HT1080 (cell line): Measurements from ENCODE around the gene CRHR1. TPM values are rescaled to one million over a fixed set of nuclear protein-coding genes. Genes with fewer than 3 reads are reported as not detected.
A peak's percentile ranks its signal among the peaks of the same experiment; 100 is the strongest.
"Not testable (repeated sequence)": the region's sequence is repeated elsewhere in the genome, so short reads cannot be mapped to it uniquely, and the experiment has no call there.

Experiments used
- DNase-seq: peaks from one replicate; pipeline ENCODE4 v3.0.0-alpha.2; 2015; ENCODE audit warnings: low read depth
- total RNA-seq: library from RNA; depleted of rRNA; stranded (reverse); fragments of >200 nt; shearing (Covaris generic); gene quantifications from 2 replicates; pipeline ENCODE4 v1.2.3, GENCODE V29; 2014; rRNA removed

CRHR1 gene
- total RNA-seq, 1 experiment from 2014 or later = not detected

- not testable (repeated sequence) for DNase-seq
Measured at GRCh38 chr17:45862127-45862526, 78.0 kb downstream of the CRHR1 start.

- DNase-seq = no peak
Measured at GRCh38 chr17:45863857-45864654, 79.9 kb downstream of the CRHR1 start.

GRCh38 chr17:45867171-45867570 lies 83.1 kb downstream of the CRHR1 start:
- DNase-seq = no peak

DNA sequence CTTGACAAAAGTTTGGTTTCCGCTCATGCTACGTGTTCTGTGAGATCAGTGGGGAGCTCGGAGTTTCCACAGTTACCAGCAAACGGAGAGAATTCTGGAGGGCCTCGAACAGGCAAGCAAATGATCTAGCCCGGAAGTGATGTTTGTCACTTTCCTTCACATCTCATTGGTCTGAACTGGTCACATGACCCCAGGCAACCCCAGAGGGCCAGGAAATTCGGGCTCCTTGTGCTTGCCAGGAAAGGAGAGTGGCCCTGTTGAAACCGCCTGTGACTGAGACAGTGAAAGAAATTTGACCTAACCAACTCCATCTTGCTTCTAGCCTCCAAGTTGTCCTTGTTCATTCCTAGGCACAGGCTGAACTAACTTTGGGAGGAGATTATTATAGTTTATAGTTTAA lies 83.6 kb downstream of the CRHR1 start:
- DNase-seq = peak; percentile 25

DNA sequence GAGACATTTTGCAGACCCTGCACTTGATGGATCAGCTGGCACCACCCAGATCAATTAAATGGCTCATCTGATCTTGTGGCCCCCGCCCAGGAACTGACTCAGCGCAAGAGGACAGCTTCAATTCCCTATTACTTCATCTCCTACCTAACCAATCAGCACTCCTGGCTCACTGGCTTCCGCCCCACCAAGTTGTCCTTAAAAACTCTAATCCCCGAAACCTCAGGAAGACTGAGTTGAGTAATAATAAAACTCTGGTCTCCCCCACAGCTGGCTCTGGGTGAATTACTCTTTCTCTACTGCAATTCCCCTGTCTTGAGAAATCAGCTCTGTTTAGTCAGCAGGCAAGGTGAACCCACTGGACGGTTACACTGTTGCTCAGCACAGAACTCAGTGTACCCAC lies 84.2 kb downstream of the CRHR1 start:
- DNase-seq = peak; percentile 56

- no peak for DNase-seq
Measured at GRCh38 chr17:45869676-45870341, 85.7 kb downstream of the CRHR1 start.

DNA sequence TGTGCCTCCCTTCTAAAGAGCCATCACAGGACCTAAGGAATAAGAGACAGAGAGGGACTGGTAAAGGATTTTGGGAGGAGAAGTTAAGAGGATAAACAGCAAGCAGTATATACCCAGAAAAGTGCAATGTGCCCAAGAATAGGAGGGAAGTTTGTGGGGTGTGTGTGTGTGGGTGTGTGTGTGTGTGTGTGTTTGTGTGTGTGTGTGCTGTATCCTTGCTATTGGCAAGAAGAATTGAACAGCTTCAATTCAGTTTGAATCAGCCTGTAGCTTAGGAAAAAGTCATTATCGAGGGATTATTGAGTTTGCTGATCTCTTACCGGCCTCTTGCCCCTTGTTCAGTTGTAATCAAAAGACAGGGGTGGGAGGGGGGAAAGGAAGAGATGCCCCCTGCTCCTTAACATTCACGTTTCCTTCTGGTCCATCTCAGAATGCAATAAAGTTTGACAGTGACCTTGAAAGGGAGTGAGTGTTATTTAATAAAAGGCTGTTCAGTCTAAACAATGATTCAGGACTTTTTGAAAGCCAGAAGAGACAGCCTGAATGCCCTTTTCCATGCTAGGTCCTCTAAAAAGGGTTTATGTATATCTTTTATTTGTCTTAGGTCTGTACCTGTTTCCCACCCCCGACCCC lies 86.3 kb downstream of the CRHR1 start:
- DNase-seq = no peak

GRCh38 chr17:45871718-45872117 lies 87.6 kb downstream of the CRHR1 start:
- no peak for DNase-seq

- no peak for DNase-seq
Measured at GRCh38 chr17:45873728-45874127, 89.6 kb downstream of the CRHR1 start.

GRCh38 chr17:45874151-45874550 lies 90.0 kb downstream of the CRHR1 start:
- no peak for DNase-seq

DNA sequence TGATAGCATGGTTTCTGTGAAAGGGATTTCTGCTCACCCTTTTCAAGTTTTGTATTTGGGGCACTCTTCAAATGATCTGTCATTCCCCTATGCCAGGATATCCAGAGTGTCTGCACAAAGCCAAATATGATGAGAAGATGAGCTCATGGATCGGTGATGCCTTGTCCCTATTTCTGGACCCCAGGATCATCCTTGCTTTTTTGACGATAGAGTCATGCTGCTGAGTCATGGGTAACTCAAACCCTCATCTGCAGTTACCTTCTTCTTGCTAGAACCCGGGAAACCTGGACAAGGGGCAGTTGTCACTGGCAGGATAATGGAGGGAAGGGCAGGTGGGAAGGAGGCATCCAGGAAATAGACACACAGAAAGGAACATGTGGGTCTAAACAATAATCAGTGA lies 92.4 kb downstream of the CRHR1 start:
- no peak for DNase-seq

GRCh38 chr17:45877467-45877866 lies 93.3 kb downstream of the CRHR1 start:
- DNase-seq = no peak

DNA sequence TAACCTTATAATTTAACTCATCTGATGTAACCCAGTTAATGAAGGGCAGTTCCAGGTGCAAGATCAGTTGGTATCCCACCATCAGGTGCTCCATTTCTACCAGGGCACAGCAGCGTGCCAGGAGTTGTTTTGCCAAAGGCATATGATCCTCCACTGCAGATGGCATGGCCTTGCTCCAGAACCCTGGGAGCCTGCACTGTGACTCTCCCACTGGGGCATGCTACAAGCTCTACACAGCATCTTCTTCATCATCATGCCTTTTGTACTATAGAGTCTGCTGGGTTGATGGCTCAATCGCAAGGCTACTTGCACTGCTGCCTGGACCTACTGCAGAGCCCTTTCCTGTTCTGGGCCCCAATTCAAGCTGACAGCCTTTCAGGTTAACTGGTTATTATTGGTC lies 98.9 kb downstream of the CRHR1 start:
- DNase-seq = no peak

Other genes starting within 250 kb of the CRHR1 start
- gene SPPL2C, start 60.6 kb downstream of the CRHR1 start, total RNA-seq = not detected in 2 replicates
- 0.10 and 0.18 TPM in 2 replicates for gene MAPT, start 110.2 kb downstream of the CRHR1 start, total RNA-seq
- gene STH, start 214.9 kb downstream of the CRHR1 start, total RNA-seq = not detected in 2 replicates